T follicular helper cell (primary cell): Measurements from ENCODE around the gene BHMT2.

Experiments used
- DNase-seq: peaks from one replicate; pipeline ENCODE4 v3.0.0-alpha.2; 2020; ENCODE audit warnings: low read depth

The BHMT2 gene

DNA sequence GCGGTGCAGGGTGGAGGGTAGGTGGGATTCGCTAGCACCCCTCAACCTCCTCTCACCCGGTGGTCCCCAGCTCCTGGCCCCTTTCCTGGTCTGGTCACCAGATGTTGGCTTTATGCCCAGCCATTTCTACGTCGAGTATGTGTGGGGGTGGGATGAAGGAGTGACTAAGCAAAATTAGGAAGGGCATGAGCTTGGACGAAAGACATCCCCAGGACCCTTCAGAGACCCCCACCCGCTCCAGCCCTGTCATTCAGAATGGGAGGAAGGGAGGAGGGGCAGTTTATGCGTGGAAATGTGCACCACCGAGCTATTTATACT lies 742 bp downstream of the BHMT2 start:
- no peak for DNase-seq

DNA sequence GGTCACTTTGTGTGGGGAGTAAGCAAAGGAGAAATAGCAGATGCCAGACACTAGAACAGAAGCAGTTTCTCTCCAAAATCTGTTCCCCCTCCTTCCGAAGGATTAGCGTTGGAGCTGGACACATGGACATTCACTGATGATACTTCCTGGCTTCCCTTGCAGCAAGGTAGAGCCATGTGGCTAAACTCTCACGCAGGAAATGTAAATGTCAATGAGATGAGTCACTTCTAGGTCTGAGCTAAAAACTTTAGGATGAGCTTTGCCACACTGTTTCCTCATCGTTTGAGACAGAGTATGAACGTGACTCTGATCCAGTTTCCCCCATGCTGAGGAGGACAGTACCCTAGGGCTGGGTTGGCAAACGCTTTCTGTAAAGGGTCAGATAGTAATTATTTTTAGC lies 5.1 kb downstream of the BHMT2 start:
- no peak for DNase-seq

DNA sequence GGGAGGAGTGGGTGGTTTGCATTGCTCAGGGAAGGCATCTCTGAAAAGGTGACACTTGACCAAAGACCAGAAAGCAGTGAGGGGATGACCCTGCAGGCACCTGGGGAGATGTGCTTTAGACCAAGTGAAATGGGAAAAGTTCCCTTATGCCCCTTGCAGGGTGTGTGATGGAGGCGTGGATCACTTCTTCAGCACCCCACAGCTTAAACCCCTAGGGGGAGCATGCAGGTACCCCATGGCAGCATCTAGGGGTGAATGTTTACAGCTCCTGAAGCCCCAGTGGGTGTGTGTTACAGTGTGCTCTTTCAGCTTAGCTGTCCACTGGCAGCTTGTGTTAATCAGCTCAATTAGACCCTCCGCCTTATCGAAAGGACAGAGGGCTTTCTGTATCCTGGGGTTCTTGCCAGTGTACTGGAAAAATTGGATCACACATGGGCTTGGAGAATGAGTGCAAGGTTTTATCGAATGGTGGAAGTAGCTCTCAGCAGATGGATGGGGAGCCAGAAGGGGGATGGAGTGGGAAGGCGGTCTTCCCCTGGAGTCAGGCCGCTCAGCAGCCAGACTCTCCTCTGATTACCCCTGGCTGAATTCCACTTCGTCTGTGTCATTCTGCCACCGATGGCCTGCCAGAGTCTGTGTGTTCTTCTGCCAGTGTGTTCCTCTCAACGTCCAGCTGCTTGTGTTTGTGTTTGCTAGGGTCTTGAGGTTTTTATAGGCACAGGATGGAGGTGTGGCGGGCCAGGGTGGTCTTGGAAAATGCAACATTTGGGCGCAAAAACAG lies 6.3 kb downstream of the BHMT2 start:
- DNase-seq = no peak

DNA sequence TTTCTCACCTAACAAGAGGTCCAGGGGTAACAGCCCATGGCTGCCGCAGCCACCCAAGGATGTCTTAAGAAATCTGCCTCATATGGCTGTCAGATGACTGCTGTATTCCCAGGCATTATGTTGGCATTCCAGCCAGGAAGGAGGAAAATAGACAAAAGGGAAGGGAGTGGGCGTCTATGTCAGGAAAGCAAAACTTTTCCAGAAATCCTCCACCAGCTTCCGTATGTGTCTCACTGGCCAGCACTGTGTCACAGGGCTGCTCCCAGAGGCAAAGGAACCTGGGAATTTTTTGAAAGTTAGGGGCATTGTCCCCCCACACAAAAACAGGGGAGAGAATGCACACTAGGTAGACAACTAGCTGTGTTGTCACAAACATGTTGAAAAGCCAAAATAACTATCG lies 7.3 kb downstream of the BHMT2 start:
- no peak for DNase-seq

DNA sequence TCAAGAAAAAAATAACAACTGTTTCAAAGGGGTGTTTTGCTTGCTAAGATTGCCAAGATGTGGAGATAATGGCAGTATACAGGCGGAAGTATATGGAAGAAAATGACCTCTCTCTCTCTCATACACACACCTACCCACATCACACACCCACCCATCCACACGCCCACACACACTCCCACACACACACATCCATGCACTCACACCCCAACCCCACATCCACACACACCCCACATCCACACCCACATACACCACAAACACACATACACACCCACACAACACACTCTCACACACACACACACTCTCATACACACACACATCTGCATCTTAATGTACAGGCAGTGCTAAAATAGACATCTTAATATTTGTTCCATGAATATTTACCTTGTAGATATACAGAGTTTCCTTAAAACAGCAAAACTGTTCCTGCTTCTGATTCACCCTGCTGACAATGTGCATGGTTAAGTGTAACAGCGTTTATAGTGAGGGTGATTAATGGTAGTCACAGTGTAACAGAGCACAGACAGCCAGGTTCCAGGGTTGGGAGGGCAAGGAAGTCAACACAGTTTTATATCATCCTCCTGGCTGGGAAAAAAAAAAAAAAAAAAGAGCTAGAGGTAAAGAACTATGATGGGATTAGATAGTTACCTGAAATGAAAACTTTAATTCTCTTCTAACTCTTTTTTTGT lies 8.3 kb downstream of the BHMT2 start:
- no peak for DNase-seq

DNA sequence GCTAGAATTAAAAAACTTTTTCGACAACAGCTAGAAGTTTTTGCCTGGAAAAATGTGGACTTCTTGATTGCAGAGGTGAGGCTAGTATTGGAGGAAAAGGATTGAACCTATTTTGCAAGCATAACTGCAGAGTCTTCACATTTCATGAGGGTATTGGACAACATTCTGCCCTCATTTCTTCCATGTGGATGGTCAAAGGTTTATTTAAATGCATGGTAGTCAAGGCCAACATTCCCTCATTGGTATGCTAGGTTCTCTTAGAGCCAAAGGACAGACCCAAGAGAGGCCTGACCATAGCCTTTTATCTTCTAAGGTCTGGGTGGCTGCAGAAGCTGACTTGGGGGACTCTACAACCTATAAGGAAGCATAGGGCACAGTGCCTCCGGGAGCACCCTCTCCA lies 11.2 kb downstream of the BHMT2 start:
- DNase-seq = no peak

DNA sequence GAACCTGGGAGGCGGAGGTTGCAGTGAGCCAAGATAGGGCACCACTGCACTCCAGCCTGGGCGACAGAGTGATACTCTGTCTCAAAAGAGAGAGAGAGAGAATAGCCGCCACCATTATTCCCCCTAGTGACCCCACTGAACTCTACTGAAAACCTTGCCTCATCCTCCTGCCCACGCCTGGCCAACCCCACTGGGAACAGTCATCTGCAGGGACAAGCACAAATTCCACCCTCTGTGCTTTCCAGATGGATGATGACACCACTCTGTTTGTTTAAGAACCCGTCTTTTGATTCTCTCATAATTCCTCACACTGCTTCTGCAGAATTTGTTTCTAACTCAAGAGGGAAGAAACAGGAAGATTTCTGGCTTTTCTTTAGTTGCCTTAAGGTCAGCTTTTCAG lies 12.2 kb downstream of the BHMT2 start:
- no peak for DNase-seq

DNA sequence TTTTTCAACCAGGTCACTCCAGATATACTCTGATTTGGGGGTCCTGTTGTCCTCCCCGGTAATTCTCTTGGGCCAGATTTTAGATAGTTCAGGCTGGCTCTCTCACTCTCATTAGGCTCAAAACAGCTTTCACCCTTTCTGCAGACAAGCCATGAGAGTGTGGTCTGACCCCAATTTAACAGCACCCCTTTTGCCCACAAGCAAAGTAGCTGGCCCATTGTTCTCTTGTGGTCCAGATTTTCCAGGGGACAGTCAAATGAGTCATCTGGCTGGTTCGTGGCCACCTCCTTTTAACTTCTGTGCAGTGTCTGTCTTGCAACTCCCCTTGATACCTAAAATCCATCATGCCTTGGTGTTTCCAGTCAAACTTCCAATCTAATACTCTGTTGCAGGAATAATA lies 16.5 kb downstream of the BHMT2 start:
- no peak for DNase-seq

DNA sequence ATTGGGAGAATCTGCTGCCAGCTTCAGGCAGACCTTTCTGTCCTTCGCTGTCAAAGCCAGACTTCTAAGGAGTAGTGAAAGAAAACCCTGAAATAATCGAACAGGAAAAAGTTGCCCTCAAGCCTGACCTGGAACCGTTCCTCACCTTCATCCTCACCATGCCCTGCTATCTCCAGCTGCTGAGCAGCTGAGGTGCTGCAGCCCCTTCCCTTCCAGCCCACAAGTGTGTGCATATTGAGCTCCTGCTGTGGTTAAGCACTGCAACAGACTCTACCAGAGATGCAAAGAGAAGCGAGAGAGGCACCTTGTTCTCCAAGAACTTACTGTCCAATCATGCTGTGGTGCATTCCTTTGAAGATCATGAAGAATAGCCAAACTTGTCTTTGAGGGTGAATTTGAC lies 18.9 kb downstream of the BHMT2 start:
- DNase-seq = no peak

DNA sequence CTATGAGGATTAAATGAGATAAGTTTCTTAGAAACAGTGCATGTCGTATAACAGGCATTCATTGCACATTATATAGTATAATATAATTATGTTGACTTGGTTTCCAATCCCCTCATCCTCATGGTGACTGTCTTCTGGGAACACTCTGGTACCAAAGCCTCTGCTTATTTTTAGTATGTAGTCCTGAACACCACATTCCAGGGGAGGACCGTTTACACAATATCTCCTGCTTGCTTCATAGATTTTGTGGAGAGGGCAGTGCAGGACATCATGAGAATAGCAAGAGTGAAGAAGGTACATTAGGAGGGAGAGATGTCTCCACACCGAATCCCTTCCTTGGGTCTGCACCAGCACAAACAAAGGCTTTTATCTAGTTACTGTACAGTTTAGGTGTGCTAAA lies 21.5 kb downstream of the BHMT2 start:
- no peak for DNase-seq

DNA sequence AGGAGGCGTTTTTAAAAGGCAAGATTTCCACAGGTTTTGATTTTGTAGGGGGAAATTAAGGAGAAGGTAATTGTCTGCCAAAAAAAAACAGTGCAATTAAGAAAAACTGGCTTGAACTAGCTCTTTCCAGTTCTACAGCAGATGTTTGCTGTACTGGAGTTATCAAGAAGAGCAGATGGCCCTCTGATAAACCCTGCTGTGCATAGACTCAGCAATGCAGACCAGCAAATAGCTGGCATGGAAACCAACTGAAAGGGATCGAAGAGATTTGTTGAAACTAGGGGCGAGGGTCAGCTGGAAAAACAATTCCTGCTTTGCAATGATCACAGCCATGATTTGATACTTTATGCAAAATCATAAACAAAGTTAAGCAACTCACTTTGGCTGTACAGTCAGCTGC lies 24.2 kb downstream of the BHMT2 start:
- DNase-seq = no peak

DNA sequence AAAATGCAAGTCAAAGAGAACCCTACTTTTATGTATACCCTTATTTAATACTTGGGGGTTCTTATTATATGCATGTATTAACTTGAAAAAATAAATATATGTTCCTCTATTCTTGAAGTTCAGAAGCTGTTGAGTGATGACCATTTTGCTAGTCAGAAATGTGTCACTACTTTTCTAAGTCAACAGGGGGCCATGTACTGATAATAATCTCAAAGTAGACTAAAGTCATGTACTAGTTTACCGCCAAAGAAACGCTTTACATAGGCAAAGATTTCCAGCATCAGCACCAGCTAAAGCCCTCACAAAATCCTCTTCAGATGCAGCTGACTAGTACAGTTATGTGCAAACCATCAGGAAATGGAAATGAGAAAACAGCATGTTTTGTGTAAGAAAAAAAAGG lies 36.3 kb downstream of the BHMT2 start:
- no peak for DNase-seq

DNA sequence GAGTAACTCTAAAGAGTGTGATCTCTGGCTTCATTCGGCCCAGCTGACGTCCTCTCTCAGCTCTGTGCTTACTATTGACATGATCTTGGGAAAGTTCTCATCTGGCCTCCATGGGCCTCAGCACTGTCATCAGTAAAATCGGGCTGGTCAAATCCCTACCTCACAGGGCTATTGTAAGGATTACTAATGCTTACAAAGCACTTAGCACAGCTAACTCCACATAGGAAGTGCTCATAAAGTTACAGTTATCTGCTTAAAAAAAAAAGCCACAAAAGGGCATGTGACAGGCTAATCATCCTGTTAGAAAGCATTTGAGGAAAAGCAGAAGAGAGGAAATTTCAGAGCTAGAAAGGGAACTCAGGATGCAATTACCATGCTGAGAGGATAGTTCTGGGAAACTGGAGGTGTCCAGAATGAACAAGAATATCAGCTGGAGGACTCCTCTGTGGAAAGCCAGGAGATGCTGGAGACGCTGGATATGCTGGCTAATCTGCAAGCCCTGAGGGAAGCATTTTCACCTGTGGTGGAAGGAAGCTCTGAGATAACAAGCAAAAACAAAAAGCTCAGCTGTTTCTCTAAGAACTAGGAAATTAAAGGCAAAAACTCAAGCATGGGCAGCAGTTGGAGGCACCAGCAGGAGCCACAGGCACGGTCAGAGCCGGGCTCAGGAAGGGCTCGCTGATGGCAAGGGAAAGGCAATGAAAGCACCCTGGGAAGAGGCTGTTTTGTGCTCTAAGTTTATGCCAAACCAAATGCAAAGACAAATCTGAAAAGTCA lies 37.6 kb downstream of the BHMT2 start:
- DNase-seq = no peak

DNA sequence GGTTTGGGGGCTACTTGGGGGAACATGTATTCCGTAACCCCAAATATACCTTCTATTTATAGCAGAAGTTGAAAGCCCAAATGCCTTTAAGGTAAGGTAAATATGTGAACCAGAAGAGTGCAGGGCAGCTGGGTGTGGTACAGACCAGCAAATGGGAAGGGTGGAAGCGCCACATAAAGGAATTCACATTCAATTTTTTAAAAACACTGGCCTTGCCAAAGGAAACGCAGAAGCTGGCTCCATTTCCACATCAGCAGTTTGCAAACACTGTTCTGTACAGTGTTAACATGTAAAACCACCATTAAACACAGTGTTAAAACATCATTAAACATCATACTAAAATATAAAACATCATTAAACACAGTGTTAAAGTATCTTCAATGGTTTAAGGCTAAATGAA lies 38.5 kb downstream of the BHMT2 start:
- no peak for DNase-seq

DNA sequence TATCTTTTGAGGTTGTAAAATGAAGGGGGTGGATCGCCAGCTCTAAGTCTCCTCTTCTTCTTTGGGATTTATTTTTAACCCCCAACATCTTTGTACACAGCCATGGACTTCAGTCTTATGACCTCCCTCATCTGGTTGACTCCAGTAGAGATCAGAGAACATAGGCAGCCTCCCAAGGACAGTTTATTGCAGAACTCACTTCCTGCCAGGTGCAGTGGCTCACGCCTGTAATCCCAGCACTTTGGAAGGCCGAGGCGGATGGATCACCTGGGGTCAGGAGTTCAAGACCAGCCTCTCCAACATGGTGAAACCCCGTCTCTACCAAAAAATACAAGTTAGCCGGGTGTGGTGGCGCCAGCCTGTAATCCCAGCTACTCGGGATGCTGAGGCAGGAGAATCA lies 39.2 kb downstream of the BHMT2 start:
- DNase-seq = no peak

DNA sequence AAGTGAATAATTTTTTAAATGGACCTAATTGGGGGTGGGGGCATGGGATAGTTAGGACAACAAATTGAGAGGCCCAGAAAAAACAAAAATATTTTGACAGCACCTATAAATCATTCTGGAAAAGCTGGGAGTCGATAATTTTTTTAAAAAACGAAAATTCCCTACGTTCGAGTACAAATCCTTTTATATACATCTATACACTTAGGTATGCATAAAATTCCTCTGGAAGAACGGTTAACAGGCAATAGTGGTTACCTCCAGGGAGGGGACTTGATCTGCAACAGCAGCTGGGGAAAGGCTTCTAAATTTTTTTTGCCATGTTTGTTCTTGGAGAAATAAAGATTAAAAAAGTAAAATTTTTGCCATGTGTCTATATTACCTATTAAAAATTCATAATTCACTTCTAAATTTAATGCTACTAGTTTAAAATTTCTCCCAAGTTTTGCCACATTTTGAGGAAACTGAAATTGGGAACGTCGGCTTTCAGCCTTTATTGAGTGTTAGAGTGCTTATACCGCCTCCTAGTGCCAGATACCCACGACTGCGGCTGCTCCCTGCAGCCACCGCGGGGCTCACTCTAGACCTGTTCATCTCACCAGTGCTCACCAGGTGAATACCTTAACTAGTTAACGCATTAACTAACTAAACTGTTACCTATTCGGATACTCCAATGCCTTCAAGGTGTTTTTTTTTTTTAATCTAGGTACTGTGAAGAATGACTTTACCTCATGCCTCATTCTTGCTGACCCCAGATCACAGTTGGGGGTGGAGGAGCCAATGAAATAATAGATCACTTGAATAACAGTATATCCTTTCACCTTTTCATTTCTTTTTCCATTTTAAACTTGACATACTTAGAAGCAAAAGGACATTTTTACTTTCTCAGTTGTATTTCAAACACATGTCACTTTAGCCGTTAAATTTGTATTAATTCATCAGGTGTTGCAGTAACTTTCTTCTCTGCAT lies 40.2 kb downstream of the BHMT2 start:
- DNase-seq = peak; percentile 2

DNA sequence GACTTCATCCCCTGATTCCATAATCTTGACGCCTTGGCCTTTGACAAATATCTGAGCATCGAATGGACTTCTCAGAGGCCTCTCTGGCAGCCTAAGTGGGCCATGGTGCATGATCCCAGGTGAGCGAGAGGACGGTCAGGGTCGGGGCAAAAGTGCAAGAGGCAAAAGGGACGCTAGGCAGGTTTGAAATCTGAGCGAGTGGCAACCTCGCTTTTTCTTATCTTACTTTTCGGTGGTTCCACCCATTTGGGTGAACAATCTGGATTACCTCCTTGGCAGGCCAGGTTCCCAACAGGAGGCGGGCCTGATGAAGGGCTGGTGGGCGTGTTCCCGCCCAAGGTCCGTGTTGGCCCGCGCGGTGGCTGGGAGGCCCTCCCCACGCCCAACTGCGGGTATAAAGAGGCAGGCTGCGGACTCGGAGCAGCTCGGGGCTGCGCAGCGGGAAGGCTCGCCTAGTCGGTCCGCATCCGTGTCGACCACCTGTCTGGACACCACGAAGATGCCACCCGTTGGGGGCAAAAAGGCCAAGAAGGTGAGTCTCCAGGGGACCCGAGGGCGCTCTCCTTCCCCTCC lies 41.9 kb downstream of the BHMT2 start, which contains the start of gene BHMT:
Gene BHMT, plus strand, starts transcription at position 423 of the 573 bp plus-strand sequence. Its CDS starts 77 bp downstream, at position 500.
- no peak for DNase-seq

DNA sequence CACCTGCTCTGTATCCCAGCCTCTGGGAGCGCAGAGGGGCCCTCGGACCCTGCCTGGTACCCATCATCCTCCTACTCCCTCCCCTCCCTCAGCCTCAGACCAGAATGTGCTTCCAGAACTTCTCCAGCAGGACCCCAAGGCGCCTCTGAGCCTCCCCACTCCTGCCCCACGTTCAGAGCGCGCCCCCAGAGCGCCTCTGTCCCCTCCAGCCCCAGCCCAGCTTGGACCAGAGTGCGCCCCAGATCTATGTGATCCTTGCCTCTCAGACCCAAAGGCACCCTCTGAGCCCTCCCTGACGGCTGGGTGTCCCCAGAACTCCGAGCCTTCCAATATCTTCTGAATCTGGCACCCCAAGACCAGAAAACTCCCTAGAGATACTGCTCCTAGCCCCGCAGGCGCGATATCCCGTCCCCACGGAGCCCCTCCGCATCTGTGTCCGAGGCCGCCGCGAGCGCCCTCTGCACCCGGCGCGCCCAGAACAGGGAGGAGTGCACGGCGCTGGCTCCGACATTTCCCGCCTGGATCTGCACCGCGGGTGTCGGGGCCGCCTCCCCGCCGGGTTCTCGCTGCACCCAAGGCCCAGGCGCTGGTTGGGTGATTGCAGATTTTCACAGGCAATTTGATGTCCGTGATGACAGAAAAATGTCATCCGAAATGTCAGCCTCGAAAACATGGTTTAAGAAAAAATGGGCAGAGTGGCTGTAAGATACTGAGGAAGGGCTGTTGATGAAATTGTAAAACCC lies 42.6 kb downstream of the BHMT2 start:
- no peak for DNase-seq

DNA sequence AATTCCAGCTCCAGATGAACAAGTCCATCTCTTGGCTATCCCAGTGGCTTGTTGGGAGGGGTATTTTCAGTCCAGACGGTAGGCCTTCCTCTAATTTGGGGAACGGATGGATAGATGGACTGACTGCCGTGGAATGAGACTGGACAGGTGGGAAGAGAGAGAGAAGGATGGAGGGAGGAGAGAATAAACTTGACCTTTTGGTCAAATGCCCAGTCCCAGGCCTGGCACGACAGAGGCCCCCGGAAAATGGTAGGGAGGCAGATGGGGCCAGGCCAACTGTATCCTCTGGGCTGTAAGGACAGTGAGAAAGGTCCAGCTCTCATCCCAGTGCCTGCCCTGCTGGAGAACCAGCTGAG lies 43.1 kb downstream of the BHMT2 start:
- no peak for DNase-seq

DNA sequence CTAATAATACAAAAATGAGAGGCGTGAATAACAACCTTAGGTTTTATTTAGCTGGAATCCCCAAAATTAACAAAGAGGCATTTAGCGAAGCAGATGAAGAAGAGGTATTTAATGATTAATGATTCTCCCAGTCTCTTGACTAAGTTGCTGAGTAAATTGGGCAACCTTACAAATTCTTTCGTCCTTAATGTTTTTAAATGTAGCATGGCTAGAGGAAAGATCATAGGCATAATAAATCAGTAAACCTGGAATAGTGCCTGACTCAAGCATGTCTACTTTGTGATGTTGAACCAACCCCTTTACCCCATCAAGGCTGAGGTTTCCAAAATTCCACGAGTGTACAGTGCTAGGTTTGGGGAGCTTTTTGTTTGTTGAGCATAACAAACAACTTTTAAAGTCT lies 49.9 kb downstream of the BHMT2 start:
- DNase-seq = no peak

DNA sequence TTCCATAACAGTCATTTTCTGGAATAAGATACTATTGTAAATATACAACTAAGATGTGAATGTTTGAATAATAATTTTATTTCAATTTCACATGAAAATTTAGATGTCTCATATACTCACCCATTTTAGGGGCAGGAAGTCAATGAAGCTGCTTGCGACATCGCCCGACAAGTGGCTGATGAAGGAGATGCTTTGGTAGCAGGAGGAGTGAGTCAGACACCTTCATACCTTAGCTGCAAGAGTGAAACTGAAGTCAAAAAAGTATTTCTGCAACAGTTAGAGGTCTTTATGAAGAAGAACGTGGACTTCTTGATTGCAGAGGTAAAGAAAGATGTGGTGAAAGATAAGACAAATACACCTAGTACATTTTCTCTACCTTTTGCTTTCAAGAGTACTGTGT lies 50.7 kb downstream of the BHMT2 start:
- DNase-seq = no peak
